ENCODE measurements around the gene OTUD7B. TPM values are rescaled to one million over a fixed set of nuclear protein-coding genes. Genes with fewer than 3 reads are reported as not detected.

The OTUD7B gene
- total and polyA plus RNA-seq, 2 donors (not counting 1 experiment from before 2014, with no cell fraction given) = 0.40 to 3.3 TPM

DNA sequence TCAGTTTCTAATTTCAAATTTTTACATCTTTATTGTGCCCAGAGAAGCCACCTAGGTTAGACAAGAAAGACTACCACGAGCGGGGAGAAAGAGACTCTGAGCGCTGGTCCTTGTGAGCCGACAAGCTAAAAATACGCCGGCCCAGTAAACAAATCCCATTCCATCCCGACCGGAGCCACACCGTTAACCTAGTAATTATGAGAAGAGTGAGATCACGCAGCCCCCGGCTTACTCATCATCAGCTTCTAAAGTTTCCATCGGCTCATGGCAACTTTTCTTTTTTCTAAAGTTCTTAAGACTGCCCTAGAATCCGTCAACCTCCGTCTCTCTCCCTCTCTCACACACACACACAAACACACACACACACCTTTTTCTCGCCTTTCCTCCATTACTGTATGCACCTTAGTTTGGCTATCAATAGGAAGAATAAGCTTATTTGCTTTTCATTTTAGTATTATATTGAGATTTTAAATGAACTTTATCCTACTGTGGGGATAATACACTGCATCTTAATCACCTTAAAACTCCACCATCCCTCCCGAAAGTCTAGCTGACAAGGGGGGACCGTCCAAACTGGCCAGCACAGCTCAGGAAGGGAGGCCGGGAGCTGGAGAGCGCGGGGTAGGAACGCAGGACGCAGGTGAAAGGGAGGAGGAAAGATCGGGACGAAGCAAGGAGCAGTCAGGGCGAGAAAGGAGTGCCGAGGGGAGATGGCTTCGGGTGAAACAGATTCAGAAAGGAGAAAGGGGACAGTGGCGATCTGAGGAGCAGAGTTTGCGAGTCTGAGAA, 728 bp downstream of the OTUD7B start:
- no peak for TF ChIP-seq CTCF (IDR thresholded peaks at IDR 0.05)
- peak; percentile 77 for TF ChIP-seq EZH2 (IDR thresholded peaks at IDR 0.05; ENCODE audit: borderline replicate concordance, insufficient read depth, low read depth, low read length, poor library complexity, severe bottlenecking)
- peak overlapping the region; percentile 73 for H3K9ac ChIP-seq (ENCODE audit: low read length)
- H3K36me3 ChIP-seq (replicated peaks in 1 of 2; ENCODE audit: control extremely low read depth in 1 of 2, control insufficient read depth in 1 of 2, extremely low read depth in 1 of 2, insufficient read depth in 2 of 2, low read length in 1 of 2) = no peaks in the 10 kb centered on the region
- DNase-seq (peak; percentile 62), ATAC-seq (ENCODE audit: low read depth) (peak; percentile 4)
- peak overlapping the region; percentile 0 to 87 (median 82) for H3K4me3 ChIP-seq (ENCODE audit: control extremely low read depth in 1 of 5, extremely low read depth in 1 of 5, insufficient read depth in 1 of 5, low read depth in 2 of 5, low read length in 4 of 5)
- 1% methylated on average over 13 of the region's 29 CpGs for WGBS (ENCODE audit: insufficient coverage)
- peak overlapping the region; percentile 94 for H3K4me2 ChIP-seq (replicated peaks; ENCODE audit: low read depth, low read length, poor library complexity, severe bottlenecking)
- peak overlapping the region; percentile 83 for H2AFZ ChIP-seq (ENCODE audit: insufficient read depth, low read depth, low read length, poor library complexity, severe bottlenecking)
- H3K4me1 ChIP-seq (ENCODE audit: control insufficient read depth in 2 of 2, insufficient read depth in 2 of 2, low read length in 2 of 2) = peaks cover 15 to 16% of the 10 kb centered on the region in 2 donors
- H3K27me3 ChIP-seq (replicated peaks in 1 of 4; ENCODE audit: control extremely low read depth in 1 of 4, control insufficient read depth in 3 of 4, insufficient read depth in 4 of 4, low read length in 3 of 4) = peaks cover 3 to 67% (median 51%) of the 10 kb centered on the region in 4 experiments
- H3K9me3 ChIP-seq (ENCODE audit: control extremely low read depth in 1 of 3, control insufficient read depth in 2 of 3, insufficient read depth in 1 of 3, low read length in 2 of 3) = peaks cover 0 to 3% (median 0%) of the 10 kb centered on the region in 3 donors
- intact Hi-C loops (cut with micrococcal nuclease) = loop anchor here (1.0 to 5.0 kb wide), 3 partner anchors 12 to 57 kb away; partner anchors contain the start of gene VPS45
- Mint-ChIP-seq H3K4me3 (peak overlapping the region; percentile 92), H3K27ac (peak overlapping the region; percentile 56), H3K4me1 (peaks cover 12% of the 10 kb centered on the region), H3K27me3 (peaks cover 54% of the 10 kb centered on the region), H3K9me3 (ENCODE audit: insufficient read depth) (no peaks in the 10 kb centered on the region)
- no peaks in the 10 kb centered on the region for H3K79me2 ChIP-seq (ENCODE audit: control insufficient read depth, insufficient read depth, low read length)
- POLR2A ChIA-PET = interaction anchor here (0.6 to 1.0 kb wide), 2 partner anchors 10 to 13 kb away, joined by 3 to 4 read pairs; no protein-coding TSS in a partner anchor
- CTCF ChIA-PET = interaction anchor here (0.7 to 1.4 kb wide), 3 partner anchors 12 to 42 kb away, joined by 3 to 10 read pairs (median 3); no protein-coding TSS in a partner anchor
- H4K20me1 ChIP-seq (ENCODE audit: control insufficient read depth, insufficient read depth, low read length, poor library complexity, severe bottlenecking) = no peaks in the 10 kb centered on the region
- H3K27ac ChIP-seq (ENCODE audit: low read length in 2 of 2) = no peak overlapping the region

- H3K4me1 Mint-ChIP-seq = peaks cover 12% of the 10 kb centered on the region
- no CpG with 5 or more reads among the region's 6 CpGs for WGBS (ENCODE audit: insufficient coverage)
- Histone ChIP-seq H3K9me3 (ENCODE audit: control extremely low read depth in 1 of 3, control insufficient read depth in 2 of 3, insufficient read depth in 1 of 3, low read length in 2 of 3) (peaks cover 0 to 3% (median 0%) of the 10 kb centered on the region in 3 donors), H2AFZ (ENCODE audit: insufficient read depth, low read depth, low read length, poor library complexity, severe bottlenecking) (no peak overlapping the region), H3K9ac (ENCODE audit: low read length) (no peak overlapping the region), H3K27ac (ENCODE audit: low read length in 2 of 2) (no peak overlapping the region), H3K36me3 (replicated peaks in 1 of 2; ENCODE audit: control extremely low read depth in 1 of 2, control insufficient read depth in 1 of 2, extremely low read depth in 1 of 2, insufficient read depth in 2 of 2, low read length in 1 of 2) (no peaks in the 10 kb centered on the region), H3K79me2 (ENCODE audit: control insufficient read depth, insufficient read depth, low read length) (no peaks in the 10 kb centered on the region), H3K4me3 (ENCODE audit: control extremely low read depth in 1 of 5, extremely low read depth in 1 of 5, insufficient read depth in 1 of 5, low read depth in 2 of 5, low read length in 4 of 5) (no peak overlapping the region), H4K20me1 (ENCODE audit: control insufficient read depth, insufficient read depth, low read length, poor library complexity, severe bottlenecking) (no peaks in the 10 kb centered on the region), H3K4me2 (replicated peaks; ENCODE audit: low read depth, low read length, poor library complexity, severe bottlenecking) (no peak overlapping the region), H3K27me3 (replicated peaks in 1 of 4; ENCODE audit: control extremely low read depth in 1 of 4, control insufficient read depth in 3 of 4, insufficient read depth in 4 of 4, low read length in 3 of 4) (peaks cover 3 to 73% (median 51%) of the 10 kb centered on the region in 4 experiments), H3K4me1 (ENCODE audit: control insufficient read depth in 2 of 2, insufficient read depth in 2 of 2, low read length in 2 of 2) (peaks cover 15 to 16% of the 10 kb centered on the region in 2 donors)
- ATAC-seq (ENCODE audit: low read depth) = no peak
- H3K27ac Mint-ChIP-seq = no peak overlapping the region
- DNase-seq = no peak
- H3K4me3 Mint-ChIP-seq = no peak overlapping the region
- TF ChIP-seq EZH2 (IDR thresholded peaks at IDR 0.05; ENCODE audit: borderline replicate concordance, insufficient read depth, low read depth, low read length, poor library complexity, severe bottlenecking) (no peak), CTCF (IDR thresholded peaks at IDR 0.05) (no peak)
- intact Hi-C loops (cut with micrococcal nuclease) = no loop called here
- H3K27me3 Mint-ChIP-seq = peaks cover 62% of the 10 kb centered on the region
- ChIA-PET POLR2A (interaction anchor here (0.6 to 1.2 kb wide), 2 partner anchors 11 to 172 kb away, joined by 3 to 6 read pairs; no protein-coding TSS in a partner anchor), CTCF (interaction anchor here (1.2 kb wide), 1 partner anchor 43 kb away, joined by 3 read pairs; no protein-coding TSS in a partner anchor)
- no peaks in the 10 kb centered on the region for H3K9me3 Mint-ChIP-seq (ENCODE audit: insufficient read depth)
Measured at GRCh38 chr1:150008699-150009098, 1.8 kb downstream of the OTUD7B start.

Measured in B cell (primary cell).